HL-60 (cell line): ENCODE measurements around the gene KCNH4.

ENCODE experiments used
- GABPA ChIP-seq: IDR thresholded peaks from 2 replicates; pipeline ENCODE4 v1.6.1; 2012; ENCODE audit warnings: low read depth
- POLR2AphosphoS5 ChIP-seq: IDR thresholded peaks from 2 replicates; pipeline ENCODE4 v1.6.1; 2012; ENCODE audit warnings: low read depth
- TF ChIP-seq, protein P1 (sequence below): IDR thresholded peaks from one replicate; pipeline ENCODE4 v1.5.1; 2011; ENCODE audit warnings: low read length, control low read depth, inconsistent platforms; ENCODE audit not compliant: insufficient read depth

DNA sequence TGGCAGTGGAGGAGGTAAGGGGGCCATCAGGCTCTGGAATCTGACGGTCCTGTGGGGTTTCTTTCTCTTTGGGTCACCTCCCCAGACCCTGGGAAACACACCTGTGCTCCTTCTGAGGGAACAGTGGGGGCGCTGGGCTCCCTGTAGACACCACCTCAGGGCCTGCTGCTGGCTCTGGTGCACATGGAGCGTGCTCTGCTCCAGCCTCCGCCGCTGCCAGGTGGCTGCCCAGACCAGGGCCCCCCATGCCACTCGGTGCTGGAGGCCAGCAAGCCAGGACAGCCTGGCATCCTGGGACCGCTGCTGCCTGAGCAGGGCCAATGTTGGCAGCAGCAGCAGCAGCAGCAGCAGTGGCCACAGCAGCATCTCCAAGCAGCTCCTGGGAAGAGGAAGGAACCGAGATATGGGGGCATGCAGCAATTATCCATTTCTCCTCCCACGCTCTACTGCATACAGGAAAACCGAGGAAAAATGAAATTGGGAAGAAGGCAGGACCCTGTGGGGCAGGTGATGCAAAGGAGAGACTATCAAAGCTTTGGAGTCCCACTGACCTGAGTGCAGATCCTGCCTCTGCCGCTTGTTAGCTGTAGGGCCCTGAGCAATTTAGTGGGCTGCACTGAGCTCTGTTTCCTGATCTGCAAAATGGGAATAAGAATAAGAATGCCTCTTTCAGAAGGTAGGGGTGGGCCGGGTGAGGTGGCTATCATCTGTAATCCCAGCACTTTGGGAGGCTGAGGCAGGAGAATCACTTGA lies 12.4 kb upstream of the KCNH4 start:
- TF ChIP-seq, protein P1, sequence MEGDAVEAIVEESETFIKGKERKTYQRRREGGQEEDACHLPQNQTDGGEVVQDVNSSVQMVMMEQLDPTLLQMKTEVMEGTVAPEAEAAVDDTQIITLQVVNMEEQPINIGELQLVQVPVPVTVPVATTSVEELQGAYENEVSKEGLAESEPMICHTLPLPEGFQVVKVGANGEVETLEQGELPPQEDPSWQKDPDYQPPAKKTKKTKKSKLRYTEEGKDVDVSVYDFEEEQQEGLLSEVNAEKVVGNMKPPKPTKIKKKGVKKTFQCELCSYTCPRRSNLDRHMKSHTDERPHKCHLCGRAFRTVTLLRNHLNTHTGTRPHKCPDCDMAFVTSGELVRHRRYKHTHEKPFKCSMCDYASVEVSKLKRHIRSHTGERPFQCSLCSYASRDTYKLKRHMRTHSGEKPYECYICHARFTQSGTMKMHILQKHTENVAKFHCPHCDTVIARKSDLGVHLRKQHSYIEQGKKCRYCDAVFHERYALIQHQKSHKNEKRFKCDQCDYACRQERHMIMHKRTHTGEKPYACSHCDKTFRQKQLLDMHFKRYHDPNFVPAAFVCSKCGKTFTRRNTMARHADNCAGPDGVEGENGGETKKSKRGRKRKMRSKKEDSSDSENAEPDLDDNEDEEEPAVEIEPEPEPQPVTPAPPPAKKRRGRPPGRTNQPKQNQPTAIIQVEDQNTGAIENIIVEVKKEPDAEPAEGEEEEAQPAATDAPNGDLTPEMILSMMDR, result no peak
- TF ChIP-seq POLR2AphosphoS5 (no peak), GABPA (no peak)
